Measurements from ENCODE around the gene ANAPC13.

The ANAPC13 gene

DNA sequence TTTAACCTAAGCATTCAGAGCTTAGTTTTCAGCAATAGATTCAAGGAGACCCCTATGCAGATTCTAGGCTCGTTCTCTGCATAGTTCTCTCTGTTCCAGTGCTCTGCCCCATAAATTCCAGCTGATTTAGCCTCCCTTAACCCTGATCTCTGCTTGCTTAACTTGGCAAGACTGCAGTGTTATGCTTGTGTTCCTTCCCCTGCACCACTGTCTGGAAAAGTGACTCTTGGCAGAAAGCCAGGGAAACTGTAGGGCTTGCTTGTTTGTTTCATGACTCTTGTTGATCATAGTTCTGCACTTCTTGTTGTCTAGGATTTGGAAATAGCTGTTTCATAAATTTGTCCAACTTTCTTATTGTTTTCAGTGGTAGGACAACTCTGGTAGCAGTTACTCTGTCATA lies 40.1 kb downstream of the ANAPC13 start:
- DNase-seq (ENCODE audit: extremely low spot score) = no peak
- ChIA-PET POLR2A (no interaction called here), CTCF (interaction anchor here (0.7 to 1.9 kb wide), 13 partner anchors 9 to 247 kb away, joined by 3 to 7 read pairs (median 3); no protein-coding TSS in a partner anchor)
- TF ChIP-seq, protein P1, sequence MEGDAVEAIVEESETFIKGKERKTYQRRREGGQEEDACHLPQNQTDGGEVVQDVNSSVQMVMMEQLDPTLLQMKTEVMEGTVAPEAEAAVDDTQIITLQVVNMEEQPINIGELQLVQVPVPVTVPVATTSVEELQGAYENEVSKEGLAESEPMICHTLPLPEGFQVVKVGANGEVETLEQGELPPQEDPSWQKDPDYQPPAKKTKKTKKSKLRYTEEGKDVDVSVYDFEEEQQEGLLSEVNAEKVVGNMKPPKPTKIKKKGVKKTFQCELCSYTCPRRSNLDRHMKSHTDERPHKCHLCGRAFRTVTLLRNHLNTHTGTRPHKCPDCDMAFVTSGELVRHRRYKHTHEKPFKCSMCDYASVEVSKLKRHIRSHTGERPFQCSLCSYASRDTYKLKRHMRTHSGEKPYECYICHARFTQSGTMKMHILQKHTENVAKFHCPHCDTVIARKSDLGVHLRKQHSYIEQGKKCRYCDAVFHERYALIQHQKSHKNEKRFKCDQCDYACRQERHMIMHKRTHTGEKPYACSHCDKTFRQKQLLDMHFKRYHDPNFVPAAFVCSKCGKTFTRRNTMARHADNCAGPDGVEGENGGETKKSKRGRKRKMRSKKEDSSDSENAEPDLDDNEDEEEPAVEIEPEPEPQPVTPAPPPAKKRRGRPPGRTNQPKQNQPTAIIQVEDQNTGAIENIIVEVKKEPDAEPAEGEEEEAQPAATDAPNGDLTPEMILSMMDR (IDR thresholded peaks at IDR 0.05; ENCODE audit: control extremely low read depth, extremely low read depth, low read depth, missing control alignments) = no peak

DNA sequence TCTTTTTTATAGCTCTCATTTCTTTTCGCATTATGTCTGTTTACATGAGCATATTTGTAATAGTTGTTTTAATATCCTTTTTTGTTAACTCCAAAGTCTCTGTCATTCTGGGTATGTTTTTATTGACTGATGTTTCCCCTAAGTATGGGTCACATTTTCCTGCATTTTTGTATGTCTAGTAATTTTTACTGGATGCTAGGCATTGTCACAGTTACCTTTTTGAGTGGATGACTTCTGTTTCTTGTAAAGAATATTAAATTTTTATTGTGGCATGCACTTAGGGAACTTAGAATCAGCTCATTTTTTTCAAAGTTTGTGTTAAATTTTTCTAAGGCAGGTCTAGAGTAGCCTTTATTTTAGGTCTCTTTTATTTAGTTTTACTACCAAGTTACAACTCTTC lies 40.7 kb downstream of the ANAPC13 start:
- DNase-seq (ENCODE audit: extremely low spot score) = no peak
- TF ChIP-seq, protein P1 (IDR thresholded peaks at IDR 0.05; ENCODE audit: control extremely low read depth, extremely low read depth, low read depth, missing control alignments) = no peak
- POLR2A ChIA-PET = no interaction called here
- CTCF ChIA-PET = interaction anchor here (0.9 to 1.9 kb wide), 10 partner anchors 9 to 247 kb away, joined by 3 to 7 read pairs (median 3); no protein-coding TSS in a partner anchor

DNA sequence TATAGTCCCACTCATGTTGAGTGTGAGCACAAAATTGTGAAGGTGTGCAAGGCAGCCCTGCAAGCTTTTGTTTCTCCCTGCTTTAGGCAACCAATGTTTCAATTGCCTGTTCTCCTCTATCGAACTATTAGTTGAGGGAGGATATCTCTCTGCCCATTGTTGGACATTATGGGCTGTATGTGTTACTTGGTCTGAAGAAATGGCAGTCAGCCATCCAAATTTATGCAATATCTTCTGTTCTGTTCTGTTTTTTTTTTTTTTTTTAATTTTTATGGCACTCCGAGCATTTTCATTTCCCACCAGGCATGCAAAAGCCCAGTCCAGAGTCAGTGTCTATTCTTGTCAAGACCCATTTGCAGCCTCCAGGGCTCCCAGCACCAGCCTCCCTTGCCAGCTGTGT lies 44.0 kb downstream of the ANAPC13 start:
- ChIA-PET POLR2A (no interaction called here), CTCF (no interaction called here)
- TF ChIP-seq, protein P1 (IDR thresholded peaks at IDR 0.05; ENCODE audit: control extremely low read depth, extremely low read depth, low read depth, missing control alignments) = no peak
- no peak for DNase-seq (ENCODE audit: extremely low spot score)

DNA sequence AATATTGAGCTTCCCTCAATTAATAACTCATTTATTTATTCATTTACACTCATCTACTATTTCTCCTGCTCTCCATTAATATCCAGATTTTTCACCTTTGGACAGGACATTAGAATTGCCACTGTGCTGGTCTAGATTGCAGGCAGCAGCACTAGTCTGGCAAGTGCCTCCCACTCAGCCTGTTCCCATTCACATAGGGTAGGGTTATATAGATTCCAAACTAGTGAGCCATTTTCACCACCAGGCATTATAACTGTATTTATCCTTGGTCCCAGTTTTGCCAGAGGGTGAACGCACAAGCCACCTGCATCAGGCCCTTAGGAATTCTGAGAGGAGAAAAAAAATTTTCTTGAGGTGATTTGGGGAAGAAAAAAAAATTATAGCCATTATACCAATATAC lies 44.5 kb downstream of the ANAPC13 start:
- ChIA-PET POLR2A (no interaction called here), CTCF (interaction anchor here (0.7 to 1.6 kb wide), 3 partner anchors 9 to 133 kb away, joined by 3 to 4 read pairs (median 3); no protein-coding TSS in a partner anchor)
- no peak for DNase-seq (ENCODE audit: extremely low spot score)
- TF ChIP-seq, protein P1 (IDR thresholded peaks at IDR 0.05; ENCODE audit: control extremely low read depth, extremely low read depth, low read depth, missing control alignments) = no peak

DNA sequence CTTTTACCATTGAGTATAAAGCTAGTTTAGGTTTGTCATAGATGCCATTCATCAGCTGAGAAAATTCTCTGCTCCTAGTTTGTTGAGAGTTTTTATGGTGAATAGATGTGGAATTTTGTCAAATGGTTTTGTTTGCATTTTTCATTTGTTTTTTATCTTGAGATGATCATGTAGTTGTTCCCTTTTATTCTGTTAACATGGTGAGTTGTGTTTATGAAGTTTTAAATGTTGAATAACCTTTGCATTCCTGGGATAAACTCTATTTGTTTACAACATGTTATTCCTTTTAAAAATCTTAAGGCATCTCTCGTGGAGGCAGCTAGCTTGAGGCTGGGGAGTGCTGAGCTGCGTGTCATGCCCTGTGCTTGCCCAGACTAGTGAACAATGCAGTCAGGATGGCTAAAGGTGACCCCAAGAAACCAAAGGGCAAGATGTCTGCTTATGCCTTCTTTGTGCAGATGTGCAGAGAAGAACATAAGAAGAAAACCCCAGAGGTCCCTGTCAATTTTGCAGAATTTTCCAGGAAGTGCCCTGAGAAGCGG lies 48.5 kb downstream of the ANAPC13 start:
- POLR2A ChIA-PET = no interaction called here
- TF ChIP-seq, protein P1 (IDR thresholded peaks at IDR 0.05; ENCODE audit: control extremely low read depth, extremely low read depth, low read depth, missing control alignments) = no peak
- DNase-seq (ENCODE audit: extremely low spot score) = no peak
- CTCF ChIA-PET = no interaction called here

DNA sequence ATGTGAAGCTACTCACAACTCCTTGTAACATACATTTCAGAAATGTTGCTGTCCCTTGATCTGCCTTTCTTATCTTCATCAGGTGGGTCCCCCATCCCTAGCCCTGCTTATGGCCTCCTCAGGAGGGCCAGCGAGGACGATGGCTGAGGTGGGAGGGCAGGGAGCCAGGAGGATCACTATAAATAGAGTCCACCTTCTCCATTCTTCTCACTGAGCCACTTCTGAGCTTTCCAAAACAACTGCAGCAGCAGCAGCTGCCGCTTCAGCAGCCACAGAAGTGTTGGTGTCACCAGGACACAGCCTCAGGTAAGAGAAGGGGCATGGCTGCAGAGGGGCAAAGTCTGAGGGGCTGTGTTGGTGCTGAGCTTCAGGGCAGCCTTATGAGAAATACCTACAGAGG lies 53.5 kb downstream of the ANAPC13 start:
- ChIA-PET CTCF (interaction anchor here (0.8 to 1.7 kb wide), 3 partner anchors 9 to 123 kb away, joined by 3 to 4 read pairs (median 4); no protein-coding TSS in a partner anchor), POLR2A (no interaction called here)
- DNase-seq (ENCODE audit: extremely low spot score) = no peak
- TF ChIP-seq, protein P1 (IDR thresholded peaks at IDR 0.05; ENCODE audit: control extremely low read depth, extremely low read depth, low read depth, missing control alignments) = no peak
